Erythroblast (primary cell): ENCODE data around the gene BCKDHB.
"Not testable (repeated sequence)": the region's sequence is repeated elsewhere in the genome, so short reads cannot be mapped to it uniquely, and the experiment has no call there.

Source experiments
- DNase-seq, 2 experiments: peaks; one replicate each; lab custom pipeline; 2025; lab: John Stamatoyannopoulos, UW
- GATA1 ChIP-seq: IDR thresholded peaks from 2 replicates; pipeline ENCODE4 v1.6.1; 2011; ENCODE audit warnings: low read depth, mild to moderate bottlenecking, control low read depth, low read length, moderate library complexity
- POLR2A ChIP-seq: IDR thresholded peaks from 2 replicates; pipeline ENCODE4 v1.6.1; 2011; ENCODE audit warnings: mild to moderate bottlenecking, low read length

BCKDHB gene

GRCh38 chr6:80235647-80236046 lies 129.2 kb downstream of the BCKDHB start:
- TF ChIP-seq POLR2A: no peak
- TF ChIP-seq GATA1: no peak
- DNase-seq: no peak

GRCh38 chr6:80238754-80239153 lies 132.3 kb downstream of the BCKDHB start:
- DNase-seq: not testable (repeated sequence)

GRCh38 chr6:80245043-80245442 lies 138.6 kb downstream of the BCKDHB start:
- peak in 1 of 2 experiments; percentile 3 for DNase-seq
- no peak for TF ChIP-seq GATA1
- TF ChIP-seq POLR2A: no peak

- peak; percentile 28 to 50 for DNase-seq
- TF ChIP-seq POLR2A (no peak), GATA1 (no peak)
Measured at GRCh38 chr6:80249897-80250296, 143.4 kb downstream of the BCKDHB start.

GRCh38 chr6:80250391-80250997 lies 144.0 kb downstream of the BCKDHB start:
- TF ChIP-seq GATA1 (no peak), POLR2A (no peak)
- peak; percentile 54 to 70 for DNase-seq

GRCh38 chr6:80251321-80251720 lies 144.8 kb downstream of the BCKDHB start:
- no peak for DNase-seq
- TF ChIP-seq POLR2A (no peak), GATA1 (no peak)

GRCh38 chr6:80254716-80255115 lies 148.2 kb downstream of the BCKDHB start:
- DNase-seq: peak in 1 of 2 experiments; percentile 27
- TF ChIP-seq GATA1: no peak
- no peak for TF ChIP-seq POLR2A

GRCh38 chr6:80256691-80257090 lies 150.2 kb downstream of the BCKDHB start:
- TF ChIP-seq POLR2A: no peak
- no peak for TF ChIP-seq GATA1

GRCh38 chr6:80259118-80259517 lies 152.6 kb downstream of the BCKDHB start:
- DNase-seq: no peak
- no peak for TF ChIP-seq GATA1
- TF ChIP-seq POLR2A: no peak

More at GRCh38 chr6:80256691-80257090, 150.2 kb downstream of the BCKDHB start:
- no peak for DNase-seq

- TF ChIP-seq POLR2A: no peak
- no peak for TF ChIP-seq GATA1
- DNase-seq: no peak
Measured at GRCh38 chr6:80263585-80263984, 157.1 kb downstream of the BCKDHB start.

GRCh38 chr6:80268865-80269730 lies 162.6 kb downstream of the BCKDHB start:
- no peak for DNase-seq
- TF ChIP-seq POLR2A (no peak), GATA1 (no peak)

- TF ChIP-seq GATA1 (no peak), POLR2A (no peak)
- DNase-seq: no peak
Measured at GRCh38 chr6:80271074-80271473, 164.6 kb downstream of the BCKDHB start.

- TF ChIP-seq GATA1 (no peak), POLR2A (no peak)
- DNase-seq: no peak
Measured at GRCh38 chr6:80272988-80273387, 166.5 kb downstream of the BCKDHB start.

GRCh38 chr6:80276861-80277260 lies 170.4 kb downstream of the BCKDHB start:
- no peak for DNase-seq
- no peak for TF ChIP-seq GATA1

- DNase-seq: no peak
- no peak for TF ChIP-seq POLR2A
- no peak for TF ChIP-seq GATA1
Measured at GRCh38 chr6:80277501-80277900, 171.0 kb downstream of the BCKDHB start.
